Epithelial cell of esophagus (primary cell): ENCODE measurements around the gene KRTAP4-5.
"Not testable (repeated sequence)": the region's sequence is repeated elsewhere in the genome, so short reads cannot be mapped to it uniquely, and the experiment has no call there.

Experiments
- DNase-seq: peaks from one replicate; pipeline ENCODE4 v3.0.0; 2010; ENCODE audit warnings: low read depth
- H3K4me3 ChIP-seq: 2 replicates; pipeline ENCODE4 v1.5.1; 2011; ENCODE audit warnings: mild to moderate bottlenecking, low read length, control low read depth
- CTCF ChIP-seq: IDR thresholded peaks from 2 replicates; pipeline ENCODE4 v1.5.1; 2011; ENCODE audit warnings: low read depth, mild to moderate bottlenecking, low read length, control low read depth, inconsistent platforms; ENCODE audit not compliant: insufficient read depth; ENCODE audit errors: missing control alignments

KRTAP4-5 gene

GRCh38 chr17:41167561-41167960 is 17.9 kb upstream of the KRTAP4-5 start:
- H3K4me3 ChIP-seq, result no peak overlapping the region
- TF ChIP-seq CTCF, result no peak
- no peak for DNase-seq

GRCh38 chr17:41163828-41164227 is 14.2 kb upstream of the KRTAP4-5 start:
- DNase-seq, result peak; percentile 42
- H3K4me3 ChIP-seq, result no peak overlapping the region
- no peak for TF ChIP-seq CTCF

- H3K4me3 ChIP-seq, result no peak within 1 kb of the TSS
- no peak for TF ChIP-seq CTCF
- no peak for DNase-seq
Observed at GRCh38 chr17:41160648-41161047, 11.0 kb upstream of the KRTAP4-5 start, which contains the start of gene KRTAP4-4. KRTAP4-4 (minus strand) TSS chr17:41160748; CDS start chr17:41160691, 57 bp downstream.

- DNase-seq, H3K4me3 ChIP-seq: not testable (repeated sequence)
Observed at GRCh38 chr17:41160190-41160589, 10.6 kb upstream of the KRTAP4-5 start.

- no peak for TF ChIP-seq CTCF
- no peak for DNase-seq
- H3K4me3 ChIP-seq, result no peak overlapping the region
Observed at GRCh38 chr17:41153856-41154255, 4.2 kb upstream of the KRTAP4-5 start.

GRCh38 chr17:41151525-41151924 is 1.9 kb upstream of the KRTAP4-5 start:
- H3K4me3 ChIP-seq, result no peak overlapping the region
- no peak for TF ChIP-seq CTCF
- DNase-seq, result no peak

- no peak overlapping the region for H3K4me3 ChIP-seq
- TF ChIP-seq CTCF, result no peak
- DNase-seq, result no peak
Observed at GRCh38 chr17:41150026-41150425, 401 bp upstream of the KRTAP4-5 start.

- not testable (repeated sequence) for H3K4me3 ChIP-seq
Observed at GRCh38 chr17:41148971-41149651, 514 bp downstream of the KRTAP4-5 start.

More at GRCh38 chr17:41148971-41149651, 514 bp downstream of the KRTAP4-5 start:
- DNase-seq, result not testable (repeated sequence)
